ENCODE results near the gene RAB20. TPM values are rescaled to one million over a fixed set of nuclear protein-coding genes. Genes with fewer than 3 reads are reported as not detected.
"Not testable (repeated sequence)": the region's sequence is repeated elsewhere in the genome, so short reads cannot be mapped to it uniquely, and the experiment has no call there.

The RAB20 gene
- total RNA-seq, 2 donors from 2014 or later = 2.4 to 3.7 TPM

- no peaks in the 10 kb centered on the region for H3K36me3 Mint-ChIP-seq (ENCODE audit: low read depth)
- H3K27ac Mint-ChIP-seq = no peak overlapping the region
- no peak for ATAC-seq (replicated peaks)
- H3K27me3 Mint-ChIP-seq = peaks cover 36% of the 10 kb centered on the region
- no peak overlapping the region for H3K4me3 Mint-ChIP-seq
- no peaks in the 10 kb centered on the region for H3K9me3 Mint-ChIP-seq
- no peaks in the 10 kb centered on the region for H3K4me1 Mint-ChIP-seq
Observed at GRCh38 chr13:110582421-110582954, 21.0 kb upstream of the RAB20 start.

- H3K36me3 Mint-ChIP-seq (ENCODE audit: low read depth) = no peaks in the 10 kb centered on the region
- no peak for ATAC-seq (replicated peaks)
- no peak overlapping the region for H3K4me3 Mint-ChIP-seq
- H3K27me3 Mint-ChIP-seq = peaks cover 40% of the 10 kb centered on the region
- no peaks in the 10 kb centered on the region for H3K4me1 Mint-ChIP-seq
- H3K27ac Mint-ChIP-seq = no peak overlapping the region
- H3K9me3 Mint-ChIP-seq = no peaks in the 10 kb centered on the region
Observed at GRCh38 chr13:110581506-110582185, 20.1 kb upstream of the RAB20 start.

GRCh38 chr13:110580800-110581199 lies 19.3 kb upstream of the RAB20 start:
- no peaks in the 10 kb centered on the region for H3K9me3 Mint-ChIP-seq
- H3K27ac Mint-ChIP-seq = no peak overlapping the region
- H3K4me1 Mint-ChIP-seq = peaks cover 5% of the 10 kb centered on the region
- ATAC-seq (replicated peaks) = no peak
- peaks cover 43% of the 10 kb centered on the region for H3K27me3 Mint-ChIP-seq
- H3K36me3 Mint-ChIP-seq (ENCODE audit: low read depth) = no peaks in the 10 kb centered on the region
- H3K4me3 Mint-ChIP-seq = no peak overlapping the region

GRCh38 chr13:110578363-110578762 lies 16.8 kb upstream of the RAB20 start:
- no peak overlapping the region for H3K4me3 Mint-ChIP-seq
- H3K9me3 Mint-ChIP-seq = no peaks in the 10 kb centered on the region
- H3K36me3 Mint-ChIP-seq (ENCODE audit: low read depth) = no peaks in the 10 kb centered on the region
- ATAC-seq (replicated peaks) = no peak
- H3K27ac Mint-ChIP-seq = no peak overlapping the region
- H3K4me1 Mint-ChIP-seq = peaks cover 11% of the 10 kb centered on the region
- peaks cover 54% of the 10 kb centered on the region for H3K27me3 Mint-ChIP-seq

- Mint-ChIP-seq H3K9me3 (no peaks in the 10 kb centered on the region), H3K27ac (no peak overlapping the region), H3K4me1 (peaks cover 11% of the 10 kb centered on the region), H3K36me3 (ENCODE audit: low read depth) (no peaks in the 10 kb centered on the region), H3K4me3 (no peak overlapping the region), H3K27me3 (peaks cover 48% of the 10 kb centered on the region)
- no peak for ATAC-seq (replicated peaks)
Observed at GRCh38 chr13:110576736-110577476, 15.4 kb upstream of the RAB20 start.

GRCh38 chr13:110576070-110576394 lies 14.5 kb upstream of the RAB20 start:
- ATAC-seq (replicated peaks) = no peak
- no peaks in the 10 kb centered on the region for H3K36me3 Mint-ChIP-seq (ENCODE audit: low read depth)
- peaks cover 47% of the 10 kb centered on the region for H3K27me3 Mint-ChIP-seq
- peaks cover 11% of the 10 kb centered on the region for H3K4me1 Mint-ChIP-seq
- no peaks in the 10 kb centered on the region for H3K9me3 Mint-ChIP-seq
- H3K27ac Mint-ChIP-seq = no peak overlapping the region
- H3K4me3 Mint-ChIP-seq = peak overlapping the region; percentile 34

- ATAC-seq (replicated peaks) = peak; percentile 68
- H3K27ac Mint-ChIP-seq = no peak overlapping the region
- peaks cover 11% of the 10 kb centered on the region for H3K4me1 Mint-ChIP-seq
- no peaks in the 10 kb centered on the region for H3K36me3 Mint-ChIP-seq (ENCODE audit: low read depth)
- peaks cover 44% of the 10 kb centered on the region for H3K27me3 Mint-ChIP-seq
- H3K9me3 Mint-ChIP-seq = no peaks in the 10 kb centered on the region
- peak overlapping the region; percentile 34 for H3K4me3 Mint-ChIP-seq
Observed at GRCh38 chr13:110575322-110576069, 14.0 kb upstream of the RAB20 start.

GRCh38 chr13:110574161-110574560 lies 12.6 kb upstream of the RAB20 start:
- Mint-ChIP-seq H3K27me3 (peaks cover 43% of the 10 kb centered on the region), H3K36me3 (ENCODE audit: low read depth) (no peaks in the 10 kb centered on the region), H3K4me3 (no peak overlapping the region), H3K9me3 (no peaks in the 10 kb centered on the region), H3K27ac (no peak overlapping the region), H3K4me1 (peaks cover 11% of the 10 kb centered on the region)
- no peak for ATAC-seq (replicated peaks)

- H3K27me3 Mint-ChIP-seq = peaks cover 38% of the 10 kb centered on the region
- H3K4me1 Mint-ChIP-seq = peaks cover 11% of the 10 kb centered on the region
- H3K9me3 Mint-ChIP-seq = no peaks in the 10 kb centered on the region
- no peak overlapping the region for H3K4me3 Mint-ChIP-seq
- ATAC-seq (replicated peaks) = no peak
- H3K36me3 Mint-ChIP-seq (ENCODE audit: low read depth) = no peaks in the 10 kb centered on the region
- H3K27ac Mint-ChIP-seq = no peak overlapping the region
Observed at GRCh38 chr13:110572778-110573118, 11.2 kb upstream of the RAB20 start.

- H3K4me3 Mint-ChIP-seq = no peak overlapping the region
- peaks cover 34% of the 10 kb centered on the region for H3K27me3 Mint-ChIP-seq
- H3K27ac Mint-ChIP-seq = no peak overlapping the region
Observed at GRCh38 chr13:110571896-110572777, 10.6 kb upstream of the RAB20 start.

GRCh38 chr13:110570886-110571285 lies 9.4 kb upstream of the RAB20 start:
- Mint-ChIP-seq H3K9me3 (no peaks in the 10 kb centered on the region), H3K27ac (no peak overlapping the region), H3K36me3 (ENCODE audit: low read depth) (no peaks in the 10 kb centered on the region), H3K4me1 (peaks cover 7% of the 10 kb centered on the region), H3K4me3 (no peak overlapping the region), H3K27me3 (peaks cover 28% of the 10 kb centered on the region)
- no peak for ATAC-seq (replicated peaks)

More at GRCh38 chr13:110571896-110572777, 10.6 kb upstream of the RAB20 start:
- ATAC-seq (replicated peaks) = no peak
- H3K4me1 Mint-ChIP-seq = peaks cover 11% of the 10 kb centered on the region
- no peaks in the 10 kb centered on the region for H3K36me3 Mint-ChIP-seq (ENCODE audit: low read depth)
- H3K9me3 Mint-ChIP-seq = no peaks in the 10 kb centered on the region

GRCh38 chr13:110569962-110570361 lies 8.4 kb upstream of the RAB20 start:
- peaks cover 23% of the 10 kb centered on the region for H3K27me3 Mint-ChIP-seq
- not testable (repeated sequence) for ATAC-seq (replicated peaks); H3K4me3 Mint-ChIP-seq; H3K27ac Mint-ChIP-seq; H3K4me1 Mint-ChIP-seq; H3K36me3 Mint-ChIP-seq (ENCODE audit: low read depth); H3K9me3 Mint-ChIP-seq

GRCh38 chr13:110568612-110569011 lies 7.1 kb upstream of the RAB20 start:
- no peaks in the 10 kb centered on the region for H3K36me3 Mint-ChIP-seq (ENCODE audit: low read depth)
- H3K27ac Mint-ChIP-seq = no peak overlapping the region
- peaks cover 17% of the 10 kb centered on the region for H3K27me3 Mint-ChIP-seq
- H3K9me3 Mint-ChIP-seq = no peaks in the 10 kb centered on the region
- no peak for ATAC-seq (replicated peaks)
- H3K4me1 Mint-ChIP-seq = no peaks in the 10 kb centered on the region
- no peak overlapping the region for H3K4me3 Mint-ChIP-seq

GRCh38 chr13:110566171-110566570 lies 4.6 kb upstream of the RAB20 start:
- Mint-ChIP-seq H3K27ac (no peak overlapping the region), H3K27me3 (peaks cover 9% of the 10 kb centered on the region), H3K4me3 (no peak overlapping the region), H3K4me1 (peaks cover 4% of the 10 kb centered on the region), H3K9me3 (no peaks in the 10 kb centered on the region), H3K36me3 (ENCODE audit: low read depth) (no peaks in the 10 kb centered on the region)
- no peak for ATAC-seq (replicated peaks)

All from activated T-helper 17 cell treated with anti-CD3 and anti-CD28 coated beads, Interleukin-2, amount 50 U/mL, for 72 hours (primary cell).